T47D (cell line): ENCODE results near the gene AUTS2.
"Not testable (repeated sequence)": the region's sequence is repeated elsewhere in the genome, so short reads cannot be mapped to it uniquely, and the experiment has no call there.

Source experiments
- DNase-seq, 2 experiments: peaks; one replicate each; pipeline versions ENCODE4 v3.0.0 to v3.0.0-alpha.2; 2011 to 2012; ENCODE audit warnings: low read depth in 1 of 2, low spot score in 1 of 2
- JUND ChIP-seq: IDR thresholded peaks from 2 replicates; pipeline ENCODE4 v1.6.1; 2012; ENCODE audit warnings: low read depth
- in situ Hi-C: cut with HindIII; loops from 2 replicates; pipeline ENCODE4 v1.10.0; 2016; ENCODE audit warnings: low sequenced_read_pairs, low pct_unique_long_range_greater_than_20kb

Gene AUTS2

GRCh38 chr7:70645279-70645678 lies 1047.0 kb downstream of the AUTS2 start:
- no peak for DNase-seq
- in situ Hi-C loops, result no loop called here
- no peak for TF ChIP-seq JUND

- in situ Hi-C loops, result no loop called here
- DNase-seq, result no peak
- no peak for TF ChIP-seq JUND
Observed at GRCh38 chr7:70645876-70646351, 1047.6 kb downstream of the AUTS2 start.

- no peak for DNase-seq
- in situ Hi-C loops, result no loop called here
- no peak for TF ChIP-seq JUND
Observed at GRCh38 chr7:70646536-70647248, 1048.4 kb downstream of the AUTS2 start.

- in situ Hi-C loops, result no loop called here
- no peak for DNase-seq
- no peak for TF ChIP-seq JUND
Observed at GRCh38 chr7:70647801-70648498, 1049.7 kb downstream of the AUTS2 start.

GRCh38 chr7:70648499-70648861 lies 1050.2 kb downstream of the AUTS2 start:
- in situ Hi-C loops, DNase-seq: not testable (repeated sequence)

GRCh38 chr7:70649323-70649722 lies 1051.0 kb downstream of the AUTS2 start:
- in situ Hi-C loops, result no loop called here
- no peak for TF ChIP-seq JUND
- no peak for DNase-seq

GRCh38 chr7:70654146-70654545 lies 1055.9 kb downstream of the AUTS2 start:
- no peak for DNase-seq
- in situ Hi-C loops, result no loop called here
- no peak for TF ChIP-seq JUND

- TF ChIP-seq JUND, result no peak
- no peak for DNase-seq
- in situ Hi-C loops, result no loop called here
Observed at GRCh38 chr7:70654979-70655378, 1056.7 kb downstream of the AUTS2 start.

- in situ Hi-C loops, result no loop called here
- TF ChIP-seq JUND, result no peak
- no peak for DNase-seq
Observed at GRCh38 chr7:70655694-70656093, 1057.4 kb downstream of the AUTS2 start.

GRCh38 chr7:70657571-70657970 lies 1059.3 kb downstream of the AUTS2 start:
- no peak for DNase-seq
- in situ Hi-C loops, result no loop called here

GRCh38 chr7:70657989-70658632 lies 1059.8 kb downstream of the AUTS2 start:
- in situ Hi-C loops, result no loop called here

More at GRCh38 chr7:70657571-70657970, 1059.3 kb downstream of the AUTS2 start:
- TF ChIP-seq JUND, result no peak

GRCh38 chr7:70659263-70659662 lies 1061.0 kb downstream of the AUTS2 start:
- in situ Hi-C loops, result no loop called here
- TF ChIP-seq JUND, result no peak
- no peak for DNase-seq

More at GRCh38 chr7:70657989-70658632, 1059.8 kb downstream of the AUTS2 start:
- TF ChIP-seq JUND, result no peak
- DNase-seq, result no peak
